GM21619 (cell line): Measurements from ENCODE around the gene POGLUT2.

ENCODE experiments used
- ATAC-seq: cut with Tn5 transposase; IDR thresholded peaks from one replicate; pipeline ENCODE4 v1.9.1; 2021; ENCODE audit not compliant: unreplicated experiment

Gene POGLUT2

GRCh38 chr13:102770435-102770834, 28.3 kb downstream of the POGLUT2 start:
- no peak for ATAC-seq

DNA sequence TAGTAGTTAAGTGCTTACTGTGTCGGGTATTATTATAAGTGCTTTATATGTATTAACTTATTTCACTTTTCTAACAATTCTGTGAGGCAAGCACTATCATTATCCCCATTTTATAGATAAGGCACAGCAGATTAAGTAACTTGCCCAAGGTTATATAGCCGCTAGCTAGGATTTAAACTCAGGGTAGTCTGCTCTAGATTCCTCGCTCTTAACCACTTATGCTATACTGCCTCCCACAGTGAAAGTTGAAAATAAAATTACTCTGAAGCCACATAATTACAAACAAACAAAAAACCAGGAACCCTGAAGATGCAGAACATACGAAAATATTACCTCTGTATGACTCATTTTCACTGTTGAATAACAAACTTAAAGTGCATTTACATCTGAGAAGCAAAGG, 29.1 kb downstream of the POGLUT2 start:
- no peak for ATAC-seq

GRCh38 chr13:102768909-102769308, 29.9 kb downstream of the POGLUT2 start:
- ATAC-seq: no peak

DNA sequence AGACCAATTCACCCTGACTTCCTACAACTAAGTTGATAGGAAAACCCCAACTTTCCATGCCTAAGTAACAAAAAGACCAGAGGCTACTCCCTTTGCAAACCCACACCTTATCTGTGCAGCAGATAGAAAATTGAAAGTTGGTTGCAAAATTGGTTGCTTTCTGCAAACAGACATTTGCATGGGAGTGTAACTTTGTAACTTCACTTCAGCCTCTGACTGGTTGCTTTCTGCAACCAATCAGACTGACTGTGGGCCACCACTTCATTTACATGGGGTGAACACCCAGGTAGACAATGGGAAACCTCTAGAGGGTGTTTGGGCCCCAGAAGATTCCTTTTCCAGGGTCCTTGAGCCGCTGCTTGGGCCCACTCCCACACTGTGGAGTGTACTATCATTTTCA, 35.0 kb downstream of the POGLUT2 start:
- ATAC-seq: no peak

GRCh38 chr13:102761071-102761470, 37.7 kb downstream of the POGLUT2 start:
- ATAC-seq: no peak

GRCh38 chr13:102758842-102759241, 39.9 kb downstream of the POGLUT2 start:
- no peak for ATAC-seq

- no peak for ATAC-seq
Observed at GRCh38 chr13:102757006-102757405, 41.8 kb downstream of the POGLUT2 start.

DNA sequence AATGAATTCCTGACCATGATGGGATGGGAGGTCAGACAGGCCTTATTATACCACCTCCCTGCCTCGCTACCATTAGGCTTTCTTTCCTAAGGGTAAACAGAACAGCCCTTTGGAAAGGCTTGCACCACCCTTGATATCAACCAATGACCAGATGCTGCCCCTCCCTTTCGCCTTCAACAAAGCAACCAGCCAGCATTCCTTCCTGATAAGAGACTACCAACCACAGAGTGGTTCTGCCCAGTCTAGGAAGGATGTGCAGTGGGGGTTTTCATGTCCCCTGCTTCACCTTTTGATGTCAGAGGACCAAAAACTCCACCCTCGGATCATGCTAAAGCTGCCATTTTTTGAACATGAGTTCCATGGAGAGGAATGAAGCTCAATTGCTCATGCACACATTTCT, 46.9 kb downstream of the POGLUT2 start:
- no peak for ATAC-seq

DNA sequence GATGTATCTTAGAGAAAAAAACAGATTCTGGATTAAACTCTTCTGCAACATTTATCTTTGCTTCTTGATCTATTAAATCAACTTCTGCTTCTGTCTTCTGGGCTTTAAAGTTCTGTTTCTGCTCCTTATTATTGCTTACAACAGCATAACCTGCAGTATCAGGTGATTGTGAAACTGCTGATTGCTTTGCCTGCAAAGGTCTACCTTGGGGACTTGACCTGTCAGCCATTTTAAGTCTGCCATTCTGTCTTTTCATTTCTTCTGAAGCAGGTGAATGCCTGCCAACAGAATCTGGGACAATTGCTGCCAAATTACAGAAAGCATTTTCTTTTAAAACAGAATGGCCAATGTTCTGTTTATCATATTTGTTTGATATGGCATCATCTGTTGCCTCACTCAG, 56.3 kb downstream of the POGLUT2 start:
- no peak for ATAC-seq

GRCh38 chr13:102742101-102742500, 56.7 kb downstream of the POGLUT2 start:
- ATAC-seq: no peak
